HepG2 (cell line): ENCODE data around the gene ZNF134. TPM values are rescaled to one million over a fixed set of nuclear protein-coding genes. Genes with fewer than 3 reads are reported as not detected.

Source experiments
- ATAC-seq: fragments of 200-7000 bp; cut with Tn5 transposase; 3 replicates; pipeline ENCODE4 v1.9.1; 2020; ENCODE audit warnings: mild to moderate bottlenecking, moderate library complexity
- BruUV-seq: library from RNA; stranded (reverse); fragments of 400-500 nt; replicated peaks from 2 replicates; lab custom pipeline; 2021; lab: Mats Ljungman, UMichigan
- CTCF ChIA-PET: fragments of 300-600 bp; formaldehyde crosslinking; extraction: SDS; loops from one replicate; lab custom pipeline; 2021; ENCODE audit warnings: low total read pairs, inconsistent platforms, low intra/inter-chr PET ratio; lab: Yijun Ruan, JAX
- POLR2A ChIA-PET: fragments of 350-600 bp; sonication (Branson Sonifier 250); formaldehyde crosslinking; loops from one replicate; lab custom pipeline; 2020; ENCODE audit warnings: antibody characterized with exemption, inconsistent platforms; lab: Yijun Ruan, JAX
- DNase-seq: peaks from one replicate; pipeline ENCODE4 v3.0.0-alpha.2; 2015; ENCODE audit warnings: low spot score
- FAIRE-seq: peaks from 3 replicates; lab custom pipeline; 2011; peaks lifted over from hg19 to GRCh38; lab: Jason Lieb, UNC
- H2AFZ ChIP-seq: one replicate; pipeline ENCODE4 v1.6.1; 2011; ENCODE audit warnings: low read length, inconsistent platforms
- H3K27ac ChIP-seq: fragments of 300-600 bp; 3 replicates; pipeline ENCODE4 v1.8.0; 2011; ENCODE audit warnings: mixed run types, mild to moderate bottlenecking, mixed read lengths, low read length, inconsistent platforms; ENCODE audit not compliant: insufficient read depth; ENCODE audit errors: extremely low read length
- H3K27me3 ChIP-seq, 2 experiments: fragments of 200-600 bp in 1 of 2; 2 replicates in 1 of 2; 3 replicates in 1 of 2; pipeline versions ENCODE4 v1.6.0 to v1.8.0; 2011; ENCODE audit warnings: low read length in 2 of 2, mild to moderate bottlenecking in 2 of 2, moderate library complexity in 2 of 2, inconsistent platforms in 1 of 2; ENCODE audit not compliant: insufficient read depth in 2 of 2, control insufficient read depth in 1 of 2
- H3K36me3 ChIP-seq, 2 experiments: fragments of 200-600 bp in 1 of 2; replicated peaks in 1 of 2; 2 replicates in 1 of 2; 3 replicates in 1 of 2; pipeline versions ENCODE4 v1.5.1 to v1.8.0; 2011; ENCODE audit warnings: low read length in 2 of 2, inconsistent platforms in 1 of 2; ENCODE audit not compliant: insufficient read depth in 2 of 2, control insufficient read depth in 1 of 2
- H3K4me1 ChIP-seq: 2 replicates; pipeline ENCODE4 v1.5.1; 2012; ENCODE audit warnings: low read length, inconsistent platforms; ENCODE audit not compliant: insufficient read depth
- H3K4me2 ChIP-seq: 2 replicates; pipeline ENCODE4 v1.6.0; 2011; ENCODE audit warnings: low read depth, low read length, inconsistent platforms
- H3K4me3 ChIP-seq, 3 experiments: fragments of 200-600 bp in 1 of 3; sonication (generic), shearing (Covaris generic) in 1 of 3; replicated peaks in 1 of 3; 2 replicates each; pipeline ENCODE4 v1.5.1; 2011 to 2016; ENCODE audit warnings: low read length in 3 of 3, inconsistent platforms in 2 of 3, low read depth in 2 of 3, mild to moderate bottlenecking in 2 of 3, control low read depth in 1 of 3, mixed read lengths in 1 of 3; ENCODE audit not compliant: insufficient read depth in 1 of 3
- H3K79me2 ChIP-seq: one replicate; pipeline ENCODE4 v1.6.1; 2011; ENCODE audit warnings: low read length, inconsistent platforms; ENCODE audit not compliant: insufficient read depth
- H3K9ac ChIP-seq: 2 replicates; pipeline ENCODE4 v1.6.0; 2011; ENCODE audit warnings: mild to moderate bottlenecking, low read depth, low read length, inconsistent platforms; ENCODE audit not compliant: insufficient read depth
- H3K9me3 ChIP-seq: 2 replicates; pipeline ENCODE4 v1.5.1; 2012; ENCODE audit warnings: mild to moderate bottlenecking, low read length
- H4K20me1 ChIP-seq: 2 replicates; pipeline ENCODE4 v1.6.0; 2011; ENCODE audit warnings: inconsistent platforms, mild to moderate bottlenecking, low read length, moderate library complexity; ENCODE audit not compliant: insufficient read depth
- BRCA1 ChIP-seq: sonication (generic); formaldehyde crosslinking; IDR thresholded peaks from 2 replicates; pipeline ENCODE4 v1.4.0; 2020; ENCODE audit warnings: missing genetic modification reagents
- RBFOX2 ChIP-seq: fragments of 200-400 bp; formaldehyde crosslinking; IDR thresholded peaks from 2 replicates; pipeline ENCODE4 v1.6.1; 2017; ENCODE audit warnings: low read depth, mild to moderate bottlenecking, low read length
- SETDB1 ChIP-seq: sonication (generic); formaldehyde crosslinking; IDR thresholded peaks from 2 replicates; pipeline ENCODE4 v1.5.1; 2020; ENCODE audit warnings: missing genetic modification reagents, mild to moderate bottlenecking, borderline replicate concordance
- ZBTB43 ChIP-seq: sonication (generic); formaldehyde crosslinking; conservative IDR thresholded peaks from 2 replicates; pipeline ENCODE4 v1.4.0; 2020; ENCODE audit warnings: missing genetic modification reagents
- ZFYVE20 ChIP-seq: sonication (generic); formaldehyde crosslinking; IDR thresholded peaks from 2 replicates; pipeline ENCODE4 v1.8.0; 2023; ENCODE audit warnings: low read depth, mild to moderate bottlenecking, moderate library complexity, missing genetic modification reagents, borderline replicate concordance
- ZNF10 ChIP-seq: sonication (generic); formaldehyde crosslinking; IDR thresholded peaks from 2 replicates; pipeline ENCODE4 v1.4.0; 2020; ENCODE audit warnings: mild to moderate bottlenecking, low read depth, missing genetic modification reagents, borderline replicate concordance
- ZNF549 ChIP-seq: sonication (generic); formaldehyde crosslinking; IDR thresholded peaks from 2 replicates; pipeline ENCODE4 v1.5.0; 2020; ENCODE audit warnings: missing genetic modification reagents
- ZNF562 ChIP-seq: sonication (generic); formaldehyde crosslinking; IDR thresholded peaks from 2 replicates; pipeline ENCODE4 v1.8.0; 2022; ENCODE audit warnings: missing genetic modification reagents, borderline replicate concordance
- ZNF619 ChIP-seq: sonication (generic); formaldehyde crosslinking; IDR thresholded peaks from 2 replicates; pipeline ENCODE4 v1.4.0; 2020; ENCODE audit warnings: mild to moderate bottlenecking, missing genetic modification reagents
- ZNF629 ChIP-seq: sonication (generic); formaldehyde crosslinking; conservative IDR thresholded peaks from 2 replicates; pipeline ENCODE4 v1.5.0; 2020; ENCODE audit warnings: missing genetic modification reagents
- WGBS: methylation state at CpG from one replicate; pipeline ENCODE4 v1.1.6; 2017; ENCODE audit warnings: low lambda C conversion rate; 5-methylcytosine and 5-hydroxymethylcytosine counted together
- in situ Hi-C: cut with HindIII; loops from 2 replicates; pipeline ENCODE4 v1.10.0; 2017; ENCODE audit warnings: low pct_unique_long_range_greater_than_20kb; ENCODE audit not compliant: extremely low pct_ligation_motif_present
- intact Hi-C: fragments of 100-400 bp; cut with micrococcal nuclease; formaldehyde crosslinking; loops from one replicate; pipeline ENCODE4 v1.10.0; 2022; ENCODE audit not compliant: unreplicated experiment
- polyA plus RNA-seq, 8 experiments: library from polyadenylated mRNA; depleted of rRNA in 3 of 8; stranded (reverse) in 7 of 8; unstranded in 1 of 8; fragments of >200 nt; fragmentation: Illumina TruSeq in 4 of 8; extraction: Trizol in 4 of 8; gene quantifications; 2 replicates each; pipeline versions ENCODE4 v1.2.1 to v1.2.3, GENCODE V29; 2011 to 2016; ENCODE audit warnings: low read depth in 4 of 8, missing spikeins in 1 of 8, mixed read lengths in 1 of 8; ENCODE audit not compliant: insufficient read depth in 1 of 8
- total RNA-seq, 5 experiments: library from RNA; depleted of rRNA; stranded (reverse); fragments of >200 nt; fragmentation: Illumina TruSeq; extraction: Trizol; gene quantifications; 2 replicates each; pipeline ENCODE4 v1.2.3, GENCODE V29; 2016; ENCODE audit warnings: low read depth in 1 of 5

Gene ZNF134
- total and polyA plus RNA-seq, 2 of the 13 experiments (the other 11 are each of a cell fraction or from before 2014, with no cell fraction given), result 6.8 to 17.1 TPM

GRCh38 chr19:57615346-57615745, 1.3 kb downstream of the ZNF134 start:
- no peak overlapping the region for H2AFZ ChIP-seq
- TF ChIP-seq ZNF562 (CRISPR knock-in tag), result peak; percentile 95
- no peak for TF ChIP-seq ZNF619 (CRISPR knock-in tag)
- no peak for TF ChIP-seq SETDB1 (CRISPR knock-in tag)
- H3K9ac ChIP-seq, result peak overlapping the region; percentile 89; the same call in 1 of the 2 replicates
- intact Hi-C loops (loop anchor here (2.0 kb wide), 1 partner anchor 253 kb away; the partner anchor contains the start of genes TRAPPC2B and ZNF547), in situ Hi-C loops (no loop called here)
- H3K4me1 ChIP-seq, result peaks cover 42% of the 10 kb centered on the region
- H3K4me3 ChIP-seq, result peak overlapping the region; percentile 92 to 97 (median 97)
- H3K36me3 ChIP-seq, result peaks cover 19 to 44% of the 10 kb centered on the region in 2 experiments
- ATAC-seq (no peak), DNase-seq (no peak), FAIRE-seq (no peak)
- no peaks in the 10 kb centered on the region; a peak in 1 of 5 replicates for H3K27me3 ChIP-seq
- peaks cover 51% of the 10 kb centered on the region for H3K79me2 ChIP-seq
- peak overlapping the region; percentile 96 for H3K4me2 ChIP-seq
- 91% methylated on average over 3 of the region's 3 CpGs for WGBS
- ChIA-PET CTCF (no interaction called here), POLR2A (interaction anchor here (1.7 kb wide), 1 partner anchor 66 kb away, joined by 7 read pairs; the partner anchor contains the start of gene ZNF551)
- H3K27ac ChIP-seq, result no peak overlapping the region
- BruUV-seq, result no TSS peak
- H4K20me1 ChIP-seq, result no peaks in the 10 kb centered on the region; the same call in 1 of the 2 replicates
- H3K9me3 ChIP-seq, result peaks cover 8% of the 10 kb centered on the region; the same call in 1 of the 2 replicates

GRCh38 chr19:57620673-57621348, 6.8 kb downstream of the ZNF134 start:
- DNase-seq (no peak), ATAC-seq (no peak), FAIRE-seq (no peak)
- H2AFZ ChIP-seq, result no peak overlapping the region
- intact Hi-C loops, result no loop called here
- WGBS, result 95% methylated on average over 10 of the region's 10 CpGs
- H3K36me3 ChIP-seq, result peaks cover 38 to 81% of the 10 kb centered on the region in 2 experiments
- in situ Hi-C loops, result no loop called here
- ChIA-PET CTCF (no interaction called here), POLR2A (no interaction called here)
- no peaks in the 10 kb centered on the region; the same call in 1 of the 2 replicates for H4K20me1 ChIP-seq
- no peak overlapping the region for H3K27ac ChIP-seq
- no peak overlapping the region for H3K9ac ChIP-seq
- peaks cover 25% of the 10 kb centered on the region for H3K4me1 ChIP-seq
- peaks cover 2% of the 10 kb centered on the region; the same call in 1 of the 2 replicates for H3K9me3 ChIP-seq
- no peak overlapping the region for H3K4me2 ChIP-seq
- H3K4me3 ChIP-seq, result no peak overlapping the region
- TF ChIP-seq ZNF629, result no peak
- TF ChIP-seq RBFOX2, result peak; percentile 41; the same call in 1 of the 2 replicates
- TF ChIP-seq ZFYVE20 (CRISPR knock-in tag), result no peak
- TF ChIP-seq ZNF10 (CRISPR knock-in tag), result no peak
- no peak for TF ChIP-seq ZBTB43 (CRISPR knock-in tag)
- no peak for TF ChIP-seq BRCA1 (CRISPR knock-in tag)
- no peak for TF ChIP-seq ZNF549
- peaks cover 38% of the 10 kb centered on the region for H3K79me2 ChIP-seq
- H3K27me3 ChIP-seq, result no peaks in the 10 kb centered on the region
- BruUV-seq, result TSS peak; percentile 8
